ENCODE data around the gene CCDC34.

The CCDC34 gene

GRCh38 chr11:27309046-27309445, 54.0 kb downstream of the CCDC34 start:
- TF ChIP-seq CTCF (IDR thresholded peaks at IDR 0.05; ENCODE audit: low read depth, low read length) = no peak
- DNase-seq (ENCODE audit: extremely low read depth, low read depth) = no peak

GRCh38 chr11:27307232-27307631, 55.8 kb downstream of the CCDC34 start:
- no peak for TF ChIP-seq CTCF (IDR thresholded peaks at IDR 0.05; ENCODE audit: low read depth, low read length)

GRCh38 chr11:27305751-27306150, 57.3 kb downstream of the CCDC34 start:
- DNase-seq (ENCODE audit: extremely low read depth, low read depth) = no peak
- TF ChIP-seq CTCF (IDR thresholded peaks at IDR 0.05; ENCODE audit: low read depth, low read length) = no peak

More at GRCh38 chr11:27307232-27307631, 55.8 kb downstream of the CCDC34 start:
- DNase-seq (ENCODE audit: extremely low read depth, low read depth) = no peak

- no peak for DNase-seq (ENCODE audit: extremely low read depth, low read depth)
- no peak for TF ChIP-seq CTCF (IDR thresholded peaks at IDR 0.05; ENCODE audit: low read depth, low read length)
Observed at GRCh38 chr11:27304514-27304913, 58.5 kb downstream of the CCDC34 start.

GRCh38 chr11:27303903-27304302, 59.1 kb downstream of the CCDC34 start:
- no peak for TF ChIP-seq CTCF (IDR thresholded peaks at IDR 0.05; ENCODE audit: low read depth, low read length)
- no peak for DNase-seq (ENCODE audit: extremely low read depth, low read depth)

GRCh38 chr11:27300974-27301373, 62.0 kb downstream of the CCDC34 start:
- TF ChIP-seq CTCF (IDR thresholded peaks at IDR 0.05; ENCODE audit: low read depth, low read length) = no peak
- no peak for DNase-seq (ENCODE audit: extremely low read depth, low read depth)

- no peak for TF ChIP-seq CTCF (IDR thresholded peaks at IDR 0.05; ENCODE audit: low read depth, low read length)
- no peak for DNase-seq (ENCODE audit: extremely low read depth, low read depth)
Observed at GRCh38 chr11:27297616-27298015, 65.4 kb downstream of the CCDC34 start.

Measured in AG09319 (cell line).